SIG-M5 treated with dmso at 0.1 percent for 504 hours (cell line): ENCODE data around the gene SPNS2.

ENCODE experiments used
- DNase-seq: peaks from one replicate; lab custom pipeline; 2025; ENCODE audit not compliant: unreplicated experiment; lab: John Stamatoyannopoulos, UW

The SPNS2 gene

GRCh38 chr17:4536742-4537411 is 38.2 kb downstream of the SPNS2 start:
- DNase-seq: no peak

GRCh38 chr17:4537451-4538235 is 39.0 kb downstream of the SPNS2 start:
- DNase-seq: no peak

- DNase-seq: no peak
Measured at GRCh38 chr17:4538236-4539002, 39.7 kb downstream of the SPNS2 start.

GRCh38 chr17:4539025-4539424 is 40.3 kb downstream of the SPNS2 start:
- DNase-seq: no peak

GRCh38 chr17:4539576-4540223 is 41.0 kb downstream of the SPNS2 start:
- no peak for DNase-seq

GRCh38 chr17:4540224-4540651 is 41.6 kb downstream of the SPNS2 start:
- DNase-seq: no peak

GRCh38 chr17:4540687-4541327 is 42.1 kb downstream of the SPNS2 start:
- DNase-seq: no peak

GRCh38 chr17:4541328-4542002 is 42.8 kb downstream of the SPNS2 start:
- no peak for DNase-seq

GRCh38 chr17:4542003-4542725 is 43.5 kb downstream of the SPNS2 start:
- DNase-seq: no peak

GRCh38 chr17:4542726-4543191 is 44.1 kb downstream of the SPNS2 start:
- DNase-seq: no peak

GRCh38 chr17:4543557-4544026 is 44.9 kb downstream of the SPNS2 start:
- DNase-seq: no peak

GRCh38 chr17:4544135-4544950 is 45.7 kb downstream of the SPNS2 start:
- no peak for DNase-seq

GRCh38 chr17:4544951-4545216 is 46.2 kb downstream of the SPNS2 start:
- DNase-seq: no peak

- no peak for DNase-seq
Measured at GRCh38 chr17:4545217-4545951, 46.7 kb downstream of the SPNS2 start.

- DNase-seq: no peak
Measured at GRCh38 chr17:4547118-4547906, 48.6 kb downstream of the SPNS2 start.

GRCh38 chr17:4548061-4548461 is 49.4 kb downstream of the SPNS2 start:
- no peak for DNase-seq
